HFF-Myc (cell line): Measurements from ENCODE around the gene TMEM151B.
A peak's percentile ranks its signal among the peaks of the same experiment; 100 is the strongest.

ENCODE experiments used
- DNase-seq: peaks from one replicate; pipeline ENCODE4 v3.0.0-alpha.2; 2011; ENCODE audit warnings: low read depth; ENCODE audit errors: extremely low read depth
- H3K4me3 ChIP-seq: replicated peaks from 2 replicates; pipeline ENCODE4 v1.5.1; 2011; ENCODE audit warnings: low read depth, mild to moderate bottlenecking, control low read depth, low read length
- CTCF ChIP-seq: IDR thresholded peaks from 2 replicates; pipeline ENCODE4 v1.5.1; 2012; ENCODE audit warnings: mild to moderate bottlenecking, low read depth, low read length, control low read depth; ENCODE audit errors: missing control alignments

The TMEM151B gene

GRCh38 chr6:44243345-44243744 lies 26.9 kb upstream of the TMEM151B start:
- no peak overlapping the region for H3K4me3 ChIP-seq
- no peak for TF ChIP-seq CTCF
- DNase-seq = no peak

GRCh38 chr6:44245391-44245911 lies 24.8 kb upstream of the TMEM151B start:
- peak overlapping the region; percentile 98 for H3K4me3 ChIP-seq
- no peak for DNase-seq
- no peak for TF ChIP-seq CTCF

GRCh38 chr6:44245912-44246662 lies 24.2 kb upstream of the TMEM151B start:
- no peak for DNase-seq
- H3K4me3 ChIP-seq = peak overlapping the region; percentile 98
- TF ChIP-seq CTCF = peak; percentile 18

GRCh38 chr6:44246663-44247337 lies 23.4 kb upstream of the TMEM151B start, which contains the start of gene HSP90AB1:
Gene HSP90AB1 (plus strand): TSS chr6:44247101. CDS start chr6:44248630, 1,529 bp downstream.
- peak; percentile 94 for DNase-seq
- peak within 1 kb of the TSS; percentile 98 for H3K4me3 ChIP-seq
- TF ChIP-seq CTCF = no peak

- DNase-seq = no peak
- H3K4me3 ChIP-seq = peak overlapping the region; percentile 98
- no peak for TF ChIP-seq CTCF
Measured at GRCh38 chr6:44247338-44248302, 22.6 kb upstream of the TMEM151B start.

GRCh38 chr6:44248579-44248978 lies 21.7 kb upstream of the TMEM151B start:
- peak overlapping the region; percentile 98 for H3K4me3 ChIP-seq
- DNase-seq = no peak
- no peak for TF ChIP-seq CTCF
